ENCODE results near the gene SERPINE1. TPM values are rescaled to one million over a fixed set of nuclear protein-coding genes. Genes with fewer than 3 reads are reported as not detected.

The SERPINE1 gene
- 10 to 100 TPM in 1 of 2 donors, 1 to 10 TPM in 1; 3.7 to 24.4 TPM for total RNA-seq

DNA sequence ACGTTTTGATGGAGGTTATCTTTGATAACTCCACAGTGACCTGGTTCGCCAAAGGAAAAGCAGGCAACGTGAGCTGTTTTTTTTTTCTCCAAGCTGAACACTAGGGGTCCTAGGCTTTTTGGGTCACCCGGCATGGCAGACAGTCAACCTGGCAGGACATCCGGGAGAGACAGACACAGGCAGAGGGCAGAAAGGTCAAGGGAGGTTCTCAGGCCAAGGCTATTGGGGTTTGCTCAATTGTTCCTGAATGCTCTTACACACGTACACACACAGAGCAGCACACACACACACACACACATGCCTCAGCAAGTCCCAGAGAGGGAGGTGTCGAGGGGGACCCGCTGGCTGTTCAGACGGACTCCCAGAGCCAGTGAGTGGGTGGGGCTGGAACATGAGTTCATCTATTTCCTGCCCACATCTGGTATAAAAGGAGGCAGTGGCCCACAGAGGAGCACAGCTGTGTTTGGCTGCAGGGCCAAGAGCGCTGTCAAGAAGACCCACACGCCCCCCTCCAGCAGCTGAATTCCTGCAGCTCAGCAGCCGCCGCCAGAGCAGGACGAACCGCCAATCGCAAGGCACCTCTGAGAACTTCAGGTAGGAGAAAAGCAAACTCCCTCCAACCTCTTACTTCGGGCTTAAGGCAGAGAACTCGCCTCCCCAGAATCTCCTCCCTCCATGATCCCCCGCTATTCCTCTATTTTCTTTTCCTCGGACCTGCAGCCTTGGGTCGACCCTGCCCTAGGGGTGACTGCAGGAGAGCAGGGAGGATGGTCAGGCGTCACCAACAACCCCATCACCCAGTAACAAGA, at the start of gene SERPINE1:
Gene SERPINE1, plus strand, starts transcription at position 454 of the 809 bp plus-strand sequence. CDS start 1,290 bp downstream, outside the sequence.
- Histone ChIP-seq H3K27ac (peak within 1 kb of the TSS; percentile 46 to 63), H3K27me3 (replicated peaks; ENCODE audit: insufficient read depth) (no peaks in the 10 kb centered on the region), H3K4me3 (no peak within 1 kb of the TSS), H3K36me3 (no peaks in the 10 kb centered on the region), H3K9me3 (no peaks in the 10 kb centered on the region), H3K4me1 (replicated peaks) (no peaks in the 10 kb centered on the region)
- TF ChIP-seq POLR2AphosphoS5 (IDR thresholded peaks at IDR 0.05): peak; percentile 77
- TF ChIP-seq, protein P1, sequence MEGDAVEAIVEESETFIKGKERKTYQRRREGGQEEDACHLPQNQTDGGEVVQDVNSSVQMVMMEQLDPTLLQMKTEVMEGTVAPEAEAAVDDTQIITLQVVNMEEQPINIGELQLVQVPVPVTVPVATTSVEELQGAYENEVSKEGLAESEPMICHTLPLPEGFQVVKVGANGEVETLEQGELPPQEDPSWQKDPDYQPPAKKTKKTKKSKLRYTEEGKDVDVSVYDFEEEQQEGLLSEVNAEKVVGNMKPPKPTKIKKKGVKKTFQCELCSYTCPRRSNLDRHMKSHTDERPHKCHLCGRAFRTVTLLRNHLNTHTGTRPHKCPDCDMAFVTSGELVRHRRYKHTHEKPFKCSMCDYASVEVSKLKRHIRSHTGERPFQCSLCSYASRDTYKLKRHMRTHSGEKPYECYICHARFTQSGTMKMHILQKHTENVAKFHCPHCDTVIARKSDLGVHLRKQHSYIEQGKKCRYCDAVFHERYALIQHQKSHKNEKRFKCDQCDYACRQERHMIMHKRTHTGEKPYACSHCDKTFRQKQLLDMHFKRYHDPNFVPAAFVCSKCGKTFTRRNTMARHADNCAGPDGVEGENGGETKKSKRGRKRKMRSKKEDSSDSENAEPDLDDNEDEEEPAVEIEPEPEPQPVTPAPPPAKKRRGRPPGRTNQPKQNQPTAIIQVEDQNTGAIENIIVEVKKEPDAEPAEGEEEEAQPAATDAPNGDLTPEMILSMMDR (IDR thresholded peaks at IDR 0.05): no peak
- TF ChIP-seq POLR2A (IDR thresholded peaks at IDR 0.05): peak; percentile 90
- intact Hi-C loops (cut with DNase I): no loop called here
- DNase-seq (ENCODE audit: low spot score): peak; percentile 74
- 4% methylated on average over 22 of the region's 22 CpGs for WGBS

DNA sequence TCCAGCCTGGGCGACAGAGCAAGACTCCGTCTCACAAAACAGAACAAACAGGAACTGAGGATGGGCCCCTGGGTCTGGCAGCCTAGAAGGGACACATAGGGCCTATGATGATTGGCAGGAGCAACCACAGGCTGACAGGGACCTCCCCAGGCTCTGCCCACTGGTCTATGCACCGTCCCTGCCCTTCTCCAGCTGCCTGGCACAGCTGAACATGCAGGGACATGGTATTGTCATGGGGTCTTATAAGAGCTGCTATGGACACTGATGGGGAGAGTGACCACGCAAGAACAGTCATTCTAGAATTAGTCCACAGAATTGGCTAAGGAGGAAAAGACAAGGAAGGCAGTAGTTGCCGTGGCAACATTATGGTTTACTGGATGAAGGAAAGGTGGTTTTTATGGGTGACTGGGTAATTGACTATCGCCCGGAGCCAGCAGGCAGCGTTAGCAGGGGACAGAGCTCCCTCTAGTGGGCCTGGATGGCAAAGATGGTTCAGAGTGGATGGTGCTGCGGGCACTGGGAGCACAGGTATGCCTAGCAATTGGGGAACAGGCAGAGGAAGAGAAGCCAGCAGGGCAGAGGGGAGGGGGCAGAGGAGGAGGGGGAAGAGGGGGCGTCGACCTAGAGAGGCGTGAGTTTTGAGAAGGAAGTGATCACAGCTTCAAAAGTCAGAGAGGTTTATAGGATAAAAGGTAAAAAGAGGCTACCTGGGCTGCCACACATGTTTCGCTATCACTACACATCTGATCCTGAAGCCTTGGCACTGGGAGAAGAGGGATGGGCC, 49.4 kb upstream of the SERPINE1 start:
- H3K36me3 ChIP-seq: no peaks in the 10 kb centered on the region
- 21% methylated on average over 13 of the region's 13 CpGs for WGBS
- no peaks in the 10 kb centered on the region for H3K27me3 ChIP-seq (replicated peaks; ENCODE audit: insufficient read depth)
- no peak overlapping the region for H3K4me3 ChIP-seq
- H3K9me3 ChIP-seq: no peaks in the 10 kb centered on the region
- peak; percentile 76 for DNase-seq (ENCODE audit: low spot score)
- intact Hi-C loops (cut with DNase I): no loop called here
- no peak overlapping the region for H3K27ac ChIP-seq
- TF ChIP-seq POLR2AphosphoS5 (IDR thresholded peaks at IDR 0.05) (peak; percentile 49), POLR2A (IDR thresholded peaks at IDR 0.05) (no peak)
- TF ChIP-seq, protein P1 (IDR thresholded peaks at IDR 0.05): peak; percentile 45 to 77 (median 66)
- H3K4me1 ChIP-seq (replicated peaks): no peaks in the 10 kb centered on the region

DNA sequence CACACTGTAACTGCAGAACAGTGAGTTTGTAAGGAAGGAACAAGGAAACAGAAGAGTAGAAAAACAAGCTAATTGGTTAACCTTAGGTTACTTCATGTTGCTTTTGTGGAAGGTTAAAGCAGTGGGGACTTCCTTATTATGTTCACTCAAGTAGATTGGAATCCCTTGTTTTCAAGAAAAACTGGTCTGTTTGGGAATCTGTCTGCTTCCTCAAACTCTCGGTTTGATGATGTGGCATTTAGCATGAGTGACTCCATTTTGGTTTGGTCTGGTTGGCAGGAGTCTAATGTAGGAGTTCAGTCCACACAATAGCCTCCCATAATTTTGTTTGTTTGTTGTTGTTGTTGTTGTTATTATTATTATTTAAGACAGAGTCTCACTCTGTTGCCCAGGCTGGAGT, 45.5 kb upstream of the SERPINE1 start:
- DNase-seq (ENCODE audit: low spot score): no peak
- Histone ChIP-seq H3K27me3 (replicated peaks; ENCODE audit: insufficient read depth) (no peaks in the 10 kb centered on the region), H3K36me3 (no peaks in the 10 kb centered on the region), H3K4me1 (replicated peaks) (peaks cover under 1% of the 10 kb centered on the region), H3K27ac (no peak overlapping the region), H3K9me3 (no peaks in the 10 kb centered on the region), H3K4me3 (no peak overlapping the region)
- intact Hi-C loops (cut with DNase I): no loop called here
- TF ChIP-seq POLR2A (IDR thresholded peaks at IDR 0.05): no peak
- TF ChIP-seq, protein P1 (IDR thresholded peaks at IDR 0.05): no peak
- TF ChIP-seq POLR2AphosphoS5 (IDR thresholded peaks at IDR 0.05): no peak
- 63% methylated on average over 1 of the region's 1 CpG for WGBS

DNA sequence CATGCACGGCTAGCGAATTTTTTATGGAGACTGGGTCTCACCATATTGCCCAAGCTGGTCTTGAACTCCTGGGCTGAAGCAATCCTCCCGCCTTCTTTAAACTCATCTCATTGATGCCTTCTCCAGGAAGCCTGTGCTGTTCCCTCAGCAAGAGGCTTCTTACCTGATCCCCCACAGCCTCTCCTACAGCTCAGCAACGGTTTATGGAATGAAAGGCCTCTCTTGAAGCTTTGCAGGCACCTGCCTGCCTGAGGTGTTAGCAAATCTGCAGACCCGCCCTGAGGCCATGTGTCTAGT, 42.1 kb upstream of the SERPINE1 start:
- Histone ChIP-seq H3K27ac (peak overlapping the region; percentile 94 to 97), H3K36me3 (peaks cover 0 to 9% of the 10 kb centered on the region in 2 donors), H3K4me3 (peak overlapping the region; percentile 58 to 79), H3K9me3 (no peaks in the 10 kb centered on the region), H3K27me3 (replicated peaks; ENCODE audit: insufficient read depth) (no peaks in the 10 kb centered on the region), H3K4me1 (replicated peaks) (peaks cover 4% of the 10 kb centered on the region)
- 53% methylated on average over 5 of the region's 5 CpGs for WGBS
- no peak for TF ChIP-seq POLR2AphosphoS5 (IDR thresholded peaks at IDR 0.05)
- no peak for TF ChIP-seq POLR2A (IDR thresholded peaks at IDR 0.05)
- TF ChIP-seq, protein P1 (IDR thresholded peaks at IDR 0.05): no peak
- DNase-seq (ENCODE audit: low spot score): no peak
- intact Hi-C loops (cut with DNase I): no loop called here

All from prostate gland (tissue), 2 donors.